ENCODE results near the gene FAU.

GRCh38 chr11:65103476-65103875 lies 18.5 kb downstream of the FAU start:
- TF ChIP-seq, protein P1, sequence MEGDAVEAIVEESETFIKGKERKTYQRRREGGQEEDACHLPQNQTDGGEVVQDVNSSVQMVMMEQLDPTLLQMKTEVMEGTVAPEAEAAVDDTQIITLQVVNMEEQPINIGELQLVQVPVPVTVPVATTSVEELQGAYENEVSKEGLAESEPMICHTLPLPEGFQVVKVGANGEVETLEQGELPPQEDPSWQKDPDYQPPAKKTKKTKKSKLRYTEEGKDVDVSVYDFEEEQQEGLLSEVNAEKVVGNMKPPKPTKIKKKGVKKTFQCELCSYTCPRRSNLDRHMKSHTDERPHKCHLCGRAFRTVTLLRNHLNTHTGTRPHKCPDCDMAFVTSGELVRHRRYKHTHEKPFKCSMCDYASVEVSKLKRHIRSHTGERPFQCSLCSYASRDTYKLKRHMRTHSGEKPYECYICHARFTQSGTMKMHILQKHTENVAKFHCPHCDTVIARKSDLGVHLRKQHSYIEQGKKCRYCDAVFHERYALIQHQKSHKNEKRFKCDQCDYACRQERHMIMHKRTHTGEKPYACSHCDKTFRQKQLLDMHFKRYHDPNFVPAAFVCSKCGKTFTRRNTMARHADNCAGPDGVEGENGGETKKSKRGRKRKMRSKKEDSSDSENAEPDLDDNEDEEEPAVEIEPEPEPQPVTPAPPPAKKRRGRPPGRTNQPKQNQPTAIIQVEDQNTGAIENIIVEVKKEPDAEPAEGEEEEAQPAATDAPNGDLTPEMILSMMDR (IDR thresholded peaks at IDR 0.05) = no peak
- TF ChIP-seq POLR2A (IDR thresholded peaks at IDR 0.05) = no peak

Data from thyroid gland (tissue), 4 donors.